ENCODE results near the gene OLR1.

OLR1 gene

DNA sequence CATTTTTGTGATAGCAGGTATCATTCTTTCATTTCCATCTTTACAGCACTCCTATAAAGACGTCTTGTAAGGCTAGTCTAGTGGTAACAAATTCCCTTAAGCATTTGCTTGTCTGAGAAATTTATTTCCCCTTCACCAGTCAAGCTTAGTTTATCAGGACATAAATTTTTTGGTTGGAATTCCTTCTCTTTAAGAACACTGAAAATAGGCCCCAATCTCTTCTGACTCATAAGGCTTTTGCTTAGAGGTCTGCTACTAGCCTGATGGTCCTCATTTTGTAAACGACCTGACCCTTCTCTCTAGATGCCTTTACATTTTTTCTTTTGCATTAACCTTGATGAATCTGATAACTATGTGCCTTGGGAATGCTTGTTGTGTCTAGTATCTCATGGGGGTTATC, 20.3 kb downstream of the OLR1 start:
- no peak for DNase-seq (ENCODE audit: low spot score)
- TF ChIP-seq, protein P1, sequence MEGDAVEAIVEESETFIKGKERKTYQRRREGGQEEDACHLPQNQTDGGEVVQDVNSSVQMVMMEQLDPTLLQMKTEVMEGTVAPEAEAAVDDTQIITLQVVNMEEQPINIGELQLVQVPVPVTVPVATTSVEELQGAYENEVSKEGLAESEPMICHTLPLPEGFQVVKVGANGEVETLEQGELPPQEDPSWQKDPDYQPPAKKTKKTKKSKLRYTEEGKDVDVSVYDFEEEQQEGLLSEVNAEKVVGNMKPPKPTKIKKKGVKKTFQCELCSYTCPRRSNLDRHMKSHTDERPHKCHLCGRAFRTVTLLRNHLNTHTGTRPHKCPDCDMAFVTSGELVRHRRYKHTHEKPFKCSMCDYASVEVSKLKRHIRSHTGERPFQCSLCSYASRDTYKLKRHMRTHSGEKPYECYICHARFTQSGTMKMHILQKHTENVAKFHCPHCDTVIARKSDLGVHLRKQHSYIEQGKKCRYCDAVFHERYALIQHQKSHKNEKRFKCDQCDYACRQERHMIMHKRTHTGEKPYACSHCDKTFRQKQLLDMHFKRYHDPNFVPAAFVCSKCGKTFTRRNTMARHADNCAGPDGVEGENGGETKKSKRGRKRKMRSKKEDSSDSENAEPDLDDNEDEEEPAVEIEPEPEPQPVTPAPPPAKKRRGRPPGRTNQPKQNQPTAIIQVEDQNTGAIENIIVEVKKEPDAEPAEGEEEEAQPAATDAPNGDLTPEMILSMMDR (IDR thresholded peaks at IDR 0.05) = no peak
- H3K27ac ChIP-seq = no peak overlapping the region
- no peak overlapping the region for H3K4me3 ChIP-seq

DNA sequence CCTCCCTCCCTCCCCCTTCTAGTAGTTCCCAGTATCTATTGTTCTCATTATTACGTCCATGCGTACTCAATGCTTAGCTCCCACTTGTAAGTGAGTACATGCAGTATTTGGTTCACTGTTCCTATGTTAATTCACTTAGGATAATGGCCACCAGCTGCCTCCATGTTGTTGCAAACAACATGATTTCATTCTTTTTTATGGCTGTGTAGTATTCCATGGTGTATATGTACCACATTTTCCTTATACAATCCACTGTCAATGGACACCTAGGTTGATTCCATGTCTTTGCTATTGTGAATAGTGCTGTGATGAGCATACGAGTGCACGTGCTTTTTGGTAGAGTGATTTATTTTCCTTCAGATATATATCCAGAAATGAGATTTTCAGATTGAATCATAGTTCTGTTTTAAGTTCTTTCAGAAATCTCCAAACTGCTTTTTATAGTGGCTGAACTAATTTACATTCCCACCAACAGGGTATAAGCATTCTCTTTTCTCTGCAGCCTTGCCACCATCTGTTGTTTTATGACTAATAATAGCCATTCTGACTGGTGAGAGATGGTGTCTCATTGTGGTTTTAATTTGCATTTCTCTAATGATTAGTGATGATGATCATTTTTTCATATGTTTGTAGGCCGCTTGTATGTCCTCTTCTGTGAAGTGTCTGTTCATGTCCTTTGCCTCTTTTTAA, 24.1 kb downstream of the OLR1 start:
- Histone ChIP-seq H3K27ac (no peak overlapping the region), H3K4me3 (no peak overlapping the region)
- DNase-seq (ENCODE audit: low spot score) = no peak
- TF ChIP-seq, protein P1 (IDR thresholded peaks at IDR 0.05) = no peak

DNA sequence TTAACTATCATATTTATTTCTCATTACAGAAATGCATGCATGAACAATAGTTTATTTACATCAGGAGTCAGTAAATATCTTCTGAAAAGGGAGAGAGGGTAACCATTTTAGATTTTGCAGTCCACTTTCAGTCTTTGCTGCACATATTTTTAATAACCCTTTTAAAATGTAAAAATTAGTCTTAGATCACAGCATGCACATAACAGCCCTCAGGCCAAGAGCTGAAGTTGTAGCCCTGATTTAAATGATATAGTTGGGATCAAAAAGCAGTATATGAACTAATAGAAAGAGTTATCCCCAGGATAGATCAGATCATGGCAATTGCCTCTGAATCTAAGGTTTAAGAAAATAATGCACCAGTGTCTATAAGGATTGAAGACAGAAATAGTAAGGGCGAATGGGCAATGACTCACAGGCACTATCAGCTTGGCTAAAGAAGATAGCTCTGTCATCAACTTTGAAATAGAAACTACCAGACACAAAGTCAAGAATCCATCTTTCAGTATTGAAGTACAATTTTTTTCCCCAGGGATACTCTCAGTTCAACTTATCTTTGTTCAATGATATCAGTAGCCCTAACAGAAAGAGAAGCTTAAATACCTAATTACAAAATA, 28.8 kb downstream of the OLR1 start:
- TF ChIP-seq, protein P1 (IDR thresholded peaks at IDR 0.05) = no peak
- no peak overlapping the region for H3K4me3 ChIP-seq
- H3K27ac ChIP-seq = no peak overlapping the region
- no peak for DNase-seq (ENCODE audit: low spot score)

DNA sequence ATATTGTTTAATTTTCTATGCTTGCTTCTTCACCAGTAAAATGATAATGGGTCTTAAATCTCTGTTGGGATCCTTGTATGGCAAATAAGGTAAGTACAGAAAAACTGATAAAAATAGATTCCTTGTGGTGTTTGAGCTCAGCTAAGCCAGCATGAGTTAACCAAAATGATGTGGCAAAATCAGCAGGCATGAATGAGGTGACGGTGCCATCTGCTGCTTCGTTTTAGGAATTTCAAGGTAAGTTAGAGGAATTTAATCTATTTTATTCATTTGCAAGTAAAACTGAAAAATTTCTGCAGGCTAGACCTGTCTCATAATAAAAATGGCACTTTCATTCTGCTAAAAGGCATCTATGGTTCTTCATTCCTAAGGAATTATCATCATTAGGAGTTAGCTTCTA, 31.9 kb downstream of the OLR1 start:
- Histone ChIP-seq H3K27ac (no peak overlapping the region), H3K4me3 (no peak overlapping the region)
- TF ChIP-seq, protein P1 (IDR thresholded peaks at IDR 0.05) = peak; percentile 35
- DNase-seq (ENCODE audit: low spot score) = no peak

DNA sequence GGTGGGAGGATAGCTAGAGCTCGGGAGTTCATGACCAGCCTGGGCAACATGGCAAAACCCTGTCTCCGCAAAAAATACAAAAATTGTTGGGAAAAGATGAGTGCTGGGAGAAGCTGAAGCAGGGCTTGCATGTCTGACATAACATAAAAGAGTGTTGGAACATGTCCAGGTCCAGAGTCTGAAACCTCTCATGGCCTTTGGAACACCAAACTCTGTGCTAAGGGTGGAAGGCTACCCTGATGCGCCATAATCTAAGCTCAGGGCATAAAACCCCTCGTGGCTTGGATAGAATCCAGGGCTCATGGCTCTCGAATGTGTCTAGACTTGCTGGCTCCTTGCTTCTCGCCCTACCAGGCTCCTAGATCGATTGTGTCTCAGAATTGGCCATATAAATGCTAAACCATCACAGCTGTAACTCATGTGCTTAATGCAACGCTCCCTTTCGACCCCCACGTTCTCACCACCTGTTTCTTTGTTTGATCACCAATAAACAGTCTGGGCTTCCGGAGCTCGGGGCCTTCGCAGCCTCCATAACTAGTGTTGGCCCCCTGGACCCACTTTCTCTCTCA, 35.2 kb downstream of the OLR1 start:
- Histone ChIP-seq H3K27ac (no peak overlapping the region), H3K4me3 (no peak overlapping the region)
- TF ChIP-seq, protein P1 (IDR thresholded peaks at IDR 0.05) = no peak
- no peak for DNase-seq (ENCODE audit: low spot score)

DNA sequence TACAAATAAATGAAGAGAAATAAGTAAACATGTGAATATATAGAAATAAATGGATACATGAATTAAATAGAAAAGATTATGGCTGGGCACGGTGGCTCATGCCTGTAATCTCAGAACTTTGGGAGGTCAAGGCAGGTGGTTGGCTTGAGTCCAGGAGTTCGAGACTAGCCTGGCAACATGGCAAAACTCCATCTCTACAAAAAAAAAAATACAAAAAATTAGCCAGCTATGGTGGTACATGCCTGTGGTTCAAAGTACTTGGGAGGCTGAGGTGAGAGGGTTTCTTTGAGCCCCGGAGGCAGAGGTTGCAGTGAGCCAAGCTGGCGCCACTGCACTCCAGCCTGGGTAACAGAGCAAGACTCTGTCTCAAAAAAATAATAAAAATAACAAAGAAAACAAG, 36.8 kb downstream of the OLR1 start:
- Histone ChIP-seq H3K4me3 (no peak overlapping the region), H3K27ac (no peak overlapping the region)
- no peak for DNase-seq (ENCODE audit: low spot score)
- TF ChIP-seq, protein P1 (IDR thresholded peaks at IDR 0.05) = no peak

All from coronary artery (tissue), 2 donors.